Gastrocnemius medialis (tissue), 4 donors: ENCODE results near the gene PARD3.

Experiments used
- CTCF ChIP-seq, 5 experiments: fragments of 450-650 bp in 3 of 5; fragments of 200-600 bp in 2 of 5; sonication (generic) in 2 of 5; IDR thresholded peaks in 4 of 5; conservative IDR thresholded peaks in 1 of 5; 1 replicate in 4 of 5; 2 replicates in 1 of 5; pipeline ENCODE4 v1.5.1; 2016 to 2019; ENCODE audit warnings: antibody characterized with exemption in 5 of 5, mild to moderate bottlenecking in 3 of 5, moderate library complexity in 3 of 5
- POLR2A ChIP-seq, 2 donors: fragments of 450-650 bp; IDR thresholded peaks; one replicate each; pipeline ENCODE4 v1.6.1; 2017; ENCODE audit warnings: antibody characterized with exemption in 2 of 2, mild to moderate bottlenecking in 2 of 2, moderate library complexity in 2 of 2

- TF ChIP-seq CTCF (IDR thresholded peaks at IDR 0.05 in 4 of 5, conservative IDR thresholded peaks at IDR 0.05 in 1 of 5) (no peak), POLR2A (IDR thresholded peaks at IDR 0.05) (no peak)
Measured at GRCh38 chr10:34488476-34489130, 326.5 kb downstream of the PARD3 start.
